Parathyroid adenoma (tissue), 2 donors: ENCODE measurements around the gene SNTG2.
A peak's percentile ranks its signal among the peaks of the same experiment; 100 is the strongest.

Experiments used
- H2AFZ ChIP-seq: fragments of 300-600 bp; sonication (generic); one replicate; pipeline ENCODE4 v1.7.0; 2017; ENCODE audit warnings: antibody characterized with exemption, mild to moderate bottlenecking
- H3K27ac ChIP-seq: fragments of 300-600 bp; sonication (generic); one replicate; pipeline ENCODE4 v1.7.0; 2017
- H3K27me3 ChIP-seq: fragments of 300-600 bp; sonication (generic); one replicate; pipeline ENCODE4 v1.7.0; 2017; ENCODE audit warnings: low read length; ENCODE audit not compliant: control insufficient read depth, insufficient read depth
- H3K36me3 ChIP-seq: fragments of 300-600 bp; sonication (generic); one replicate; pipeline ENCODE4 v1.7.0; 2017; ENCODE audit warnings: low read length; ENCODE audit not compliant: control insufficient read depth, insufficient read depth
- H3K4me1 ChIP-seq: fragments of 300-600 bp; sonication (generic); one replicate; pipeline ENCODE4 v1.7.0; 2017; ENCODE audit warnings: control low read depth
- H3K4me2 ChIP-seq: fragments of 300-600 bp; sonication (generic); one replicate; pipeline ENCODE4 v1.7.0; 2017; ENCODE audit warnings: low read length
- H3K4me3 ChIP-seq: fragments of 300-600 bp; sonication (generic); one replicate; pipeline ENCODE4 v1.7.0; 2017; ENCODE audit warnings: low read depth, low read length
- H3K79me2 ChIP-seq: fragments of 300-600 bp; sonication (generic); one replicate; pipeline ENCODE4 v1.7.0; 2017; ENCODE audit warnings: control low read depth
- H3K9ac ChIP-seq: fragments of 300-600 bp; sonication (generic); one replicate; pipeline ENCODE4 v1.7.0; 2017; ENCODE audit warnings: mild to moderate bottlenecking
- H3K9me3 ChIP-seq: fragments of 300-600 bp; sonication (generic); one replicate; pipeline ENCODE4 v1.7.0; 2017; ENCODE audit warnings: low read length; ENCODE audit not compliant: control insufficient read depth
- TF ChIP-seq, protein P1 (sequence below): fragments of 300-600 bp; sonication (generic); IDR thresholded peaks from one replicate; pipeline ENCODE4 v1.7.0; 2017; ENCODE audit warnings: antibody characterized with exemption, mild to moderate bottlenecking
- donor health status: primary hyperparathyroidism.

SNTG2 gene

DNA sequence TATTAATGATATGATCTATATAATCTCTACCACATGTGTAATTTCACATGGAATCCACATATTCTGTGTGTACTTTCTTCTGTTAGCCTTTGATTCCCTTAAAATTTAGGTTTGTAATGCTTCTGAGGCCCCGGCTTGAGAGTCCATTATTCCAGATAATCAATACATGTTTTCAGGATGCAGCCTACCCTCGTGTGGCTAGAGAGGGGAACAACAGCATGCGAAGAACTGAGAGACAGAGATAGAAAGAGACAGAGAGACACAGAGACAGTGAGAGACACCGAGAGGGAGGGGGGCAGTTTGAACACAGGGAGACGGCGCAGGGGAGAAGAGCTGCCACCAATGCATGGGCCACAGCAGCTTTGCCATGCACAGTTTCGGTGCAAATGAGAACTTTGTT, 185.4 kb downstream of the SNTG2 start:
- H3K4me2 ChIP-seq, result no peak overlapping the region
- no peaks in the 10 kb centered on the region for H3K9me3 ChIP-seq
- TF ChIP-seq, protein P1, sequence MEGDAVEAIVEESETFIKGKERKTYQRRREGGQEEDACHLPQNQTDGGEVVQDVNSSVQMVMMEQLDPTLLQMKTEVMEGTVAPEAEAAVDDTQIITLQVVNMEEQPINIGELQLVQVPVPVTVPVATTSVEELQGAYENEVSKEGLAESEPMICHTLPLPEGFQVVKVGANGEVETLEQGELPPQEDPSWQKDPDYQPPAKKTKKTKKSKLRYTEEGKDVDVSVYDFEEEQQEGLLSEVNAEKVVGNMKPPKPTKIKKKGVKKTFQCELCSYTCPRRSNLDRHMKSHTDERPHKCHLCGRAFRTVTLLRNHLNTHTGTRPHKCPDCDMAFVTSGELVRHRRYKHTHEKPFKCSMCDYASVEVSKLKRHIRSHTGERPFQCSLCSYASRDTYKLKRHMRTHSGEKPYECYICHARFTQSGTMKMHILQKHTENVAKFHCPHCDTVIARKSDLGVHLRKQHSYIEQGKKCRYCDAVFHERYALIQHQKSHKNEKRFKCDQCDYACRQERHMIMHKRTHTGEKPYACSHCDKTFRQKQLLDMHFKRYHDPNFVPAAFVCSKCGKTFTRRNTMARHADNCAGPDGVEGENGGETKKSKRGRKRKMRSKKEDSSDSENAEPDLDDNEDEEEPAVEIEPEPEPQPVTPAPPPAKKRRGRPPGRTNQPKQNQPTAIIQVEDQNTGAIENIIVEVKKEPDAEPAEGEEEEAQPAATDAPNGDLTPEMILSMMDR, result no peak
- no peak overlapping the region for H2AFZ ChIP-seq
- no peaks in the 10 kb centered on the region for H3K79me2 ChIP-seq
- H3K27ac ChIP-seq, result no peak overlapping the region
- H3K9ac ChIP-seq, result no peak overlapping the region
- H3K4me1 ChIP-seq, result no peaks in the 10 kb centered on the region
- H3K4me3 ChIP-seq, result no peak overlapping the region
- H3K27me3 ChIP-seq, result no peaks in the 10 kb centered on the region
- H3K36me3 ChIP-seq, result no peaks in the 10 kb centered on the region

DNA sequence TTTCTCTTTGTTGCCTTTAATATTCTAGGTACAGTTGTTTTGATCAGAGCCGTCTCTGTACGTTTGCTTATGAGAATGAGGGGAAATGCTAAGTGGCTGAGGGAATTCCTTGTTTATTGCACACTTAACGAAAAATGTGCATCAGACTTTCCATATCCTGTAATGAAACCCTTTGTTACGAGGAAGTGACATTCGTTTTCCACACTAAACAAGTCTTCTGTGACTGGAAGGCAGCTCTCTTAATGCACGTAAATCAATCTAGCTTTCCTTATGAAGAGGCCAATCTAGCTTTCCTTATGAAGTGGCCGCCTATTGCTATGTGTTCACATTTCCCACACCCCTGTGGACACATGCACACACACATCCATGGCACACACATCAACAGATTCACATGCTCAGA, 186.2 kb downstream of the SNTG2 start:
- Histone ChIP-seq H2AFZ (no peak overlapping the region), H3K27ac (no peak overlapping the region), H3K27me3 (no peaks in the 10 kb centered on the region), H3K4me3 (no peak overlapping the region), H3K9me3 (no peaks in the 10 kb centered on the region), H3K36me3 (no peaks in the 10 kb centered on the region), H3K9ac (no peak overlapping the region), H3K79me2 (no peaks in the 10 kb centered on the region), H3K4me1 (no peaks in the 10 kb centered on the region), H3K4me2 (no peak overlapping the region)
- TF ChIP-seq, protein P1, result no peak

DNA sequence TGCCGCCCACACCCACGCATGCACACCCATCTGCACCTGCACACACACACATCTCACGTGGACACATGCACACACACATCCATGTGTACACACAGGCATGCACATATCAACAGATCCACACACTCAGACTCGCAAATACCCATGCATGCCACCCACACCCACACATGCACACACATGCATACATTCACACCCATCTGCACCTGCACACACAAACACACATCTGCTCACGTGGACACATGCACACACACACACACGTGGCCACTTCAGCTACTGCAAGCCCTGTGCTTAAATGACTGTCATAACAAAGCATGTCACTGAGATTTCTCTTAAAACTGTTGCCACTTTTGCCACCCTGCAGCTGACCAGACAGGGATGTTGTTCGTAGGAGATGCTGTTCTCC, 186.6 kb downstream of the SNTG2 start:
- H3K27ac ChIP-seq, result no peak overlapping the region
- H3K79me2 ChIP-seq, result no peaks in the 10 kb centered on the region
- no peak overlapping the region for H2AFZ ChIP-seq
- no peaks in the 10 kb centered on the region for H3K36me3 ChIP-seq
- no peak overlapping the region for H3K9ac ChIP-seq
- H3K4me2 ChIP-seq, result no peak overlapping the region
- H3K9me3 ChIP-seq, result no peaks in the 10 kb centered on the region
- no peaks in the 10 kb centered on the region for H3K4me1 ChIP-seq
- no peaks in the 10 kb centered on the region for H3K27me3 ChIP-seq
- TF ChIP-seq, protein P1, result no peak
- H3K4me3 ChIP-seq, result no peak overlapping the region

DNA sequence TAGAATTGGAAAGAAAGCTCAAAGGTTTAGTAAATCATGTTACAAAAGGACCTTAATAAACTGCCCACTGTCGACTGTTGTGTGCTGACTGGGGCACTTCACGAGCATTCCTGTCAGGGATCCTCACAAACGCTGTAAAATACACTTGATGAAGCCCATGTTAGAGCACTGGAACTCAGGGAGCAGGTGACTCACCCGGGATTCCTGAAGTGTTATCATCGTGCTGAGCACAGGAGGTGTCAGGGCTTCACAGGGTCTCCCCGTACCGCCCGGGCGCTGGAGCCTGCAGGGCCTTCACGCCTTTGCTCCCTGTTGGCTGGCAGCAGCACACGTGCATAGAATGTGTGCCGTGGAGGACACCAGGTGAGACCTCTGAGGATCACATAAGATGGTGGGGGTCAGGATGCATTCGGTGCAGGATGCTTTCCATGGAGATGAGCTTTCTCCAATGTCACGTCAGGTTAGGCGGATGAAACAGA, 187.3 kb downstream of the SNTG2 start:
- TF ChIP-seq, protein P1, result no peak
- Histone ChIP-seq H3K9ac (no peak overlapping the region), H3K9me3 (no peaks in the 10 kb centered on the region), H3K79me2 (no peaks in the 10 kb centered on the region), H3K4me1 (no peaks in the 10 kb centered on the region), H3K36me3 (no peaks in the 10 kb centered on the region), H2AFZ (no peak overlapping the region), H3K27ac (no peak overlapping the region), H3K27me3 (no peaks in the 10 kb centered on the region), H3K4me3 (no peak overlapping the region), H3K4me2 (no peak overlapping the region)

DNA sequence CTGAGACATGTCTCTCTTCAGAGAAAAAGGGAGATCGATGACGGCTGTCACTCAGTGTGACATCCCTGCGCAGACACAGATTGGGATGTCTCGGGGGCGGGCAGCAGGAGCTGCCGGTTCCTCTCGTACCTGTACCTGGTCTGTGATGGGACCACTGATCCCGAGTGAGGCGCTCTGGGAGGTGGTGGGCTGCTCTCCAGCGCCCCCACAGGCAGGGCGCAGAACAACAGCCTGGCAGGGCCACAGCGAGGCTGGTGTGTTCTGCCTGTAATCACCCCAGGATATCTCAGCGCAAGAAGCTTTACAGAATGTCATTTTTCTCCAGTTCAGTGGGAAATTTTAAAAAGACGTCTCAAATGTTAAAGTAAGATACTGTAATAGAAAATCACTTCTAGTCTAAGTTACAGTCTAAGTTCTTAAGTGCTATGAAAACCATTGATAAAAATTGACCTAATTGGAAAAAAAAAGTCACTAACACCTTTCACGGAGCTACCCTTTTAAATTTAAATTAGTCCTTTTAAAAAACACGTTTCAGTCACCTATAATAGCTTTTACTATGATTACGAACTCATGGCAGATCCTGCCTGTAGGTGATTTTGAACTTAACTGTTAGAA, 189.8 kb downstream of the SNTG2 start:
- Histone ChIP-seq H3K79me2 (no peaks in the 10 kb centered on the region), H3K27me3 (no peaks in the 10 kb centered on the region), H3K4me3 (no peak overlapping the region), H3K27ac (no peak overlapping the region), H2AFZ (no peak overlapping the region), H3K36me3 (no peaks in the 10 kb centered on the region), H3K9ac (no peak overlapping the region), H3K4me1 (no peaks in the 10 kb centered on the region), H3K4me2 (no peak overlapping the region), H3K9me3 (no peaks in the 10 kb centered on the region)
- TF ChIP-seq, protein P1, result peak; percentile 28
